Smooth muscle cell of the pulmonary artery (primary cell): ENCODE results near the gene TGFBR3L. TPM values are rescaled to one million over a fixed set of nuclear protein-coding genes. Genes with fewer than 3 reads are reported as not detected.

Experiments used
- total RNA-seq: library from RNA; depleted of rRNA; stranded (reverse); fragments of >200 nt; gene quantifications from 2 replicates; pipeline ENCODE4 v1.2.3, GENCODE V29; 2014

The TGFBR3L gene
- total RNA-seq: 1.6 and 5.6 TPM in 2 replicates

DNA sequence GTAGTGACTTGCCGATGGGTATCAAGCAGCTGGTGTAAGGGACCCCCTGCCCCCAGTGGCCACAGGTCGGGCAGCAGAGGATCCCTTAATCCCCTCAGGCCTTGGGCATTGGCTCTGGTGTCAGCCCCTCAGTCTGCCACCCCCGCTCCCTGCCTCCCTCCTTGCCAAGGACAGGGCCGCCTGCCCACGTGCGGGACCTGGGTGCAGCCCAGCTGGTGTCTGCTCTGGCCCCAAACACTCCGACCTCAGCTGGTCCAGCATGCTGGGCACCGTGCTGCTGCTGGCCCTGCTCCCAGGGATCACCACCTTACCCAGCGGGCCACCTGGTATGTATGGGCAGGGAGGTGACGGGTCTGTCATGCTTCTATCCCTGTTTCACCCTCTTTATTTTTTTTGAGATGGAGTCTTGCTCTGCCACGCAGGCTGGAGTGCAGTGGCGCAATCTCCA lies at the start of gene TGFBR3L:
TSS of gene TGFBR3L (plus strand) at position 233 of the 448 bp plus-strand sequence.

DNA sequence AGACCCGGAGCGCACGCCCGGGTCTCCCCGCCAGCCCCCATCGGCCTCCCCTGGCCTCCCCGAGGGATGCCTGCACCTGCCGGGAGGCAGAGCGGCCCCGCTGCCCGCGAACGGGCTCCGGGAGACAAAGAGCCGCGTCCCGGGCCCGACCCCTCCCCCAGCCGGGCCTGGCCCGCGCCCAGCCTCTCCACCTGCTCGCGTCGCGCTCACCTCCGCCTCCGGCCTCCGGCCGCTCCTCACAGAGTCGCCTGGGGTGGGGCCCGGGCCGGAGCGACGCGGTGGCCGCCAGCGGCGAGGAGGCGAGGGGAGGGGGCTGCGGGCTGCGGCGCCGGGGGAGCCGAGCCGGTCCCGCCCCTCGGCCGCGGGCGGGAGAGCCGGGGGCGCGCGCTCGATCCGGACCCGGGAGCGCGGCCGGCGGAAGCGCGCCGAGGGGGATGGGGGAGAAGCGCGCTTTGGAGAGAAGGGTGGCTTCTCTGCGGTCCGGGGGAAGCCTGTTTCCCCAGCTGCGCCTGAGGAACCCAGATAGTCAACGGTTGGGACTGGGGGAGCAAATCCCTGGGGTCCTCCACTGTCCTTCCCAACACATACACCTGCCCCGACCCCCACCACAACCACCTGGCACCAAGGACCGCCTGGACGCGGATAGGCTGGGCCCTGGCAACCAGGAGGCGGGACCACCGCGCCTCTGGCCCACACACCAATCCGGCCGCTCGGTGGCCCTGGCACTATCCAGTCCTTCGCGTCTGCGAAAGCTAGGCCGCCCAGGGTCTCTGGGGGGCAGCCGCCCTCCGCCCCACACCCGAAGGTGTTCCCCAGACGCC lies 40.3 kb upstream of the TGFBR3L start, which contains the start of gene PRR36:
TSS of gene PRR36 (minus strand) at position 315 of the 821 bp plus-strand sequence. CDS start 701 bp downstream, outside the sequence.

DNA sequence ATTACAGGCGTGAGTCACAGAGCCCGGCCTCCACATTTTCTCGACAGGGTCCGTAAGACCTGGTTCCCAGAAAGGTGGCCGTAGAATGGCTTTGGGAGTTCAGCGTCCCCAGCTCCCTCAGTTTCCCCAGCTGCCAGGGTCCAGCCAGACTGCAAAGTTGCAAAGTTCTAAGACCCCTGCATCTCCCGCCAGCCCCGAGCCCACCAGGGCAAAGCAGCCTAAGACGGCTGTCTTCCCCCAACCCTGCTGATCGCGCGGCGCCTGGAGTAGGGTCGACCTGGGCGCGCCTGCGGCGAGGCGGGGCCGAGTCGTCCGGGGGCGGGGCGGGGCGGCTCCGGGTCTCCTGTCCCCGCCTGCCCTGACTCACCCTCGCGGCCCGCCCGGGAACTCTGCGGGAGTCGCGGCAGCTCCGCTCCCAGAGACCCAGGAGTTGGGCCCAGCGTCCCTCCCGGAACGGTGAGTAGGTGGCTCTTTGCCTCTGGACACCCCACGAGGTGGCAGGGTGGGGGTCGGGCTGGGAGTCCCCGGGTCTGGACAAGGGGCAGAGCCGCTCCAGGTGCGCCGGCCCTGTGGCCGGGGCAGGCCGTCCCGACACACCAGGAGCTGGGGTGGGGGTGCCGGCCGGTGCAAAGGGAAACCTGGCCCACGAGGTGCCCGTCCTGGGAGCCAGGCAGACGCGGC lies 26.3 kb upstream of the TGFBR3L start, which contains the start of gene LRRC8E:
TSS of gene LRRC8E (plus strand) at position 366 of the 681 bp plus-strand sequence. CDS start 7,094 bp downstream, outside the sequence.

DNA sequence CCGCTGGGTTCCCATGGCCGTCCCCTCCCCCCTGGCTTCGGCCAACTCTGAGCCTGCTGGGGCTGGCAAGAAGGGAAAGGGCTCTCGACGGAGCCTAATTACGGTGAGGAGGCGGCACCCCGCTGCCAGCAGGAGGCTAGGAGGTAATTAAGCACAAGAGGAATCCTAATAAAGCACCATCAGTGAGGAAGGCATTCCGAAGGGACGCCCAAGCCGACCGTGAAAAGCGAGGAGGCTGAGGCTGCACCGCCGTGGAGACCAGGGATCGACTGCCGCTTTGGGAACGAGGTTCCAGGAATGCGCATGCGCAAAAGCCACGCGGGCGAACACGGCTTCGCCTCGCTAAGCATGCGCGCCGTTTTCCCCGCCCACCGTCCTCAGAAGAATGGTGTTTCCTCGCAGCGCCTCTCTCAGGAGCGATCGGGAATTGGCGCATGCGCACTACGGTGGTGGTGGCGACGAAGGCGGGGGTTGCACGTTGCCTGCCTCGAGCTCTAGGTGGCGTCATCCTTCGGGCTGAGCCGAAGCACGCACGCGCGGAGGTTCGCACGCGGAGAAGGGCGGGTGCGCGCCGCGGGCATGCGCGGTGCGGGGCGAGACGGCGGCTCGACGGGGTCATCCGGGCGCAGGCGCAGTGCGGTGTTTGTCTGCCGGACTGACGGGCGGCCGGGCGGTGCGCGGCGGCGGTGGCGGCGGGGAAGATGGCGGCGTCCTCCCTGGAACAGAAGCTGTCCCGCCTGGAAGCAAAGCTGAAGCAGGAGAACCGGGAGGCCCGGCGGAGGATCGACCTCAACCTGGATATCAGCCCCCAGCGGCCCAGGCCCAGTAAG lies 11.2 kb upstream of the TGFBR3L start, which contains the start of gene MAP2K7:
TSS of gene MAP2K7 (plus strand) at position 634 of the 830 bp plus-strand sequence. CDS start at position 702, 68 bp downstream.

DNA sequence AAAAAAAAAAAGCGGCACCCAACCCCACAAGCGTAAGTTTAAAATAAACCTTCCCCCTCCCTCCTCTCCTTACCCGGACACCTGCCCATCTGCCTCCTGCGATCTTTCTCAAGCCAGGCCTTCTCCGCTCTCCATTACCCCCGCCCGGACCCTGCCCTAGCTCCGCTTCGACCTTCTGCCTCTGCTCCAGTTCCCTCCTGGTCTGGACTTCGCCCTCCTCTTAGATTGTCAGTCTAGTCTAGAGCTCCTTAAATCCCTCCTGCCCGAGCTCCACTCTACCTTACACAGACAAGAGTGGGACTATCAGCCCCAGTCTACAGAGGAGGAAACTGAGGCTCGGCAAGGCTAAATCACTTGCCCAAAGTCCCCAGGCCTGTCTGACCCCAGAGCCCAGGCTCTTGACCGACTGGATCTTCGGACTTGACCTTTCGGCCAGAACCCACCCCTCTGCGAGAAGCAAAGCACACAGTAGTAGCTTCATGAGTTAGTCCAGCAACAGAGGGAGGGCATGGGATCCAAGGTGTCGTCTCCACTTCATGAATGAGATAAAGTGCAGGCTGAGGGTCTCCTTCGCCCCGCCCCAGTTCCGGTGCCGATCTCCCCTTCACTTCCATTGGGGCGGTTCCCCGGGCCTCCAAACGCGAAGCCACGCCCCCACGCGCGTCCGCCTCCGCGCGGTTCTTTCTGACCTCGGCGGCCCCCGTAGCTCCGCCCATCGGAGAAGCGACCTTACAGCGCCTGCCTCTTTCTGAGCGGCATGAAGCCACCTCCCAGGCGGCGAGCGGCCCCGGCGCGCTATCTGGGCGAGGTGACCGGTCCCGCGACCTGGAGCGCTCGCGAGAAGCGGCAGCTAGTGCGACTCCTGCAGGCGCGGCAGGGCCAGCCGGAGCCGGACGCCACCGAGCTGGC lies 5.2 kb downstream of the TGFBR3L start, which contains the start of gene SNAPC2:
TSS of gene SNAPC2 (plus strand) at position 729 of the 909 bp plus-strand sequence. CDS start at position 758, 29 bp downstream.

DNA sequence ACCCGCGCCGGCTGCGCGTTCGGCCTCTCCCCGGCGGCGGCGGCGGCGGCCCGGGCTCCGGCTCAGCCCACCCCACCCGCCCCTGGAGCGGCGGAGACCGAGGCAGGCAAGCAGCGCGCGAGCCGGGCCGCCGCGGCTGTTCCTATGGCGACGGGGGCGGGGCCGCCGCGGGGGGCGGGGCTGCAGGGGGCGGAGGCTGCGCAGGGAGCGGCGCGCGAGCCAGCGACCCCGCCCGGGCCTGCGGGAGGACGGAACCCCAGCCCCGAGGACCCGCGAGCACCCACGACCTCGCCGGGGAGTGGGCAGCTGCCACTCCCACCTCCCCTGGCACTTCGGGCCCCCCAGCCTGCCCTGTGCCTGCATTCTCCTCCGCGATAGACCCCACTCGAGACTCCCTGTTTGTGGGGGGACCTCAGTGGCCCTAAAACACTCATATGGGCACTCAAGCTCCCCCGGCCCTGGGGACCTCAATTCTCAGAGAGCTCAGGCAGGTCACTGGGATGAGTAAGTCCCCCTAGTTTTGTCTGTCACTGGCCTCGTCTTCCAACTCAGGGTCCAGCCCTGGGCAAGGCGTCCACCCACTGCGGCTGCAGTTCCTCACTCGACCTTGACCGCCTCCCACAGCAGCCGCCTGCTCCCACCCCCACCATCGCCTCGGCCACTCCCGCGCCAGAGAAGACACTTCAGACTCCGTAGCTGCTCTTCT lies 11.5 kb downstream of the TGFBR3L start, which contains the start of gene CTXN1:
TSS of gene CTXN1 (minus strand) at position 115 of the 706 bp plus-strand sequence. CDS start 597 bp downstream, outside the sequence.

DNA sequence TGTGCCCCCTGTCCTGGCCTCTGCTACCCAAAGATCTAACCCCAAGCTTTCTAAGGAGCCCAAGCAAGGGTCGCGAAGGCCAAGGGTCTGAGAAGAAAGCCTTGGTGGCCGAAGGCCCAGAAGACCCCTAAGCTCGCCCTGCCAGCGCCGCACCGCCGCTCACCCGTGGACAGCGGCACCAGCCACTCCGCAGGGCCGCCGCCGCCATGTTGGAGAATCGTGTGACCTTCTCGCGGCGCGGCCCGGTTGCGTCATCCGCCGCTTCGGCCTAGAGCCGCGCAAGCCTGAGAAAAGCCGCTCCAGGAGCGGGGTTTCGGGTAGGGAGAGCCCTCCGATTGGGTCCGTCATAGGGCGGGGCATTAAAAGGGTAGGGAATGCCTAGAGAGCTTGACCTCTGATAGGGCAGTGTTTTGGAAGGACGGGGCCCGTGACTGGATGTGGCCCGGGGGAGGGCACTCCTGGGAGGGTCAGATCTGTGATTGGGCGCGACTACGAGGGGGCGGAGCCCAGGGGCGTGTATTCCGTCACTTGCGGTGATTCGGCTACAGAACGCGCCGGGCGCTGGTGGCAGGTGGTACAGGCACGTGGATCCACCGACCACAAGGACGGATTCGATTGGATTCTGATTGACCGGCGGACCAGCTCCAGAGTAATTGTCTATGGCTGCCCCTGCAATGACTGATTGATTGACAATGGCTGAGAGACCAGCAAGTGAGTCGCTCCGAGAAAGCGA lies 29.0 kb downstream of the TGFBR3L start, which contains the start of gene TIMM44:
TSS of gene TIMM44 (minus strand) at position 223 of the 733 bp plus-strand sequence. CDS start at position 208, 15 bp downstream.

Other genes starting within 250 kb of the TGFBR3L start
- gene RETN, start 245.8 kb upstream of the TGFBR3L start, total RNA-seq: not detected in 2 replicates
- gene MCEMP1, start 237.7 kb upstream of the TGFBR3L start, total RNA-seq: not detected in 2 replicates
- 64.4 and 67.2 TPM in 2 replicates for gene TRAPPC5, start 234.0 kb upstream of the TGFBR3L start, total RNA-seq
- not detected in 2 replicates for gene FCER2, start 212.7 kb upstream of the TGFBR3L start, total RNA-seq
- gene CLEC4G, start 182.7 kb upstream of the TGFBR3L start, total RNA-seq: not detected in 2 replicates
- gene CD209, start 167.3 kb upstream of the TGFBR3L start, total RNA-seq: not detected in 2 replicates
- not detected in 2 replicates for gene CLEC4M, start 151.6 kb upstream of the TGFBR3L start, total RNA-seq
- 22.3 and 22.4 TPM in 2 replicates for gene EVI5L, start 84.6 kb upstream of the TGFBR3L start, total RNA-seq
- 0.10 TPM in 1 of 2 replicates, not detected in the other for gene PRR36, start 40.4 kb upstream of the TGFBR3L start, total RNA-seq
- gene LRRC8E, start 26.3 kb upstream of the TGFBR3L start, total RNA-seq: 3.1 and 3.8 TPM in 2 replicates
- gene MAP2K7, start 11.0 kb upstream of the TGFBR3L start, total RNA-seq: 17.1 and 17.7 TPM in 2 replicates
- 14.9 and 19.0 TPM in 2 replicates for gene SNAPC2, start 5.5 kb downstream of the TGFBR3L start, total RNA-seq
- 2.5 and 7.4 TPM in 2 replicates for gene CTXN1, start 11.3 kb downstream of the TGFBR3L start, total RNA-seq
- gene TIMM44, start 28.8 kb downstream of the TGFBR3L start, total RNA-seq: 24.8 and 36.8 TPM in 2 replicates
- 59.9 and 67.5 TPM in 2 replicates for gene ELAVL1, start 90.8 kb downstream of the TGFBR3L start, total RNA-seq
- not detected in 2 replicates for gene CCL25, start 137.9 kb downstream of the TGFBR3L start, total RNA-seq
- not detected in 2 replicates for gene FBN3, start 234.8 kb downstream of the TGFBR3L start, total RNA-seq